ENCODE data around the gene SCUBE3. TPM values are rescaled to one million over a fixed set of nuclear protein-coding genes. Genes with fewer than 3 reads are reported as not detected.

The SCUBE3 gene
- total and polyA plus RNA-seq, 2 of the 13 experiments (the other 11 are each of a cell fraction or from before 2014, with no cell fraction given): not detected

DNA sequence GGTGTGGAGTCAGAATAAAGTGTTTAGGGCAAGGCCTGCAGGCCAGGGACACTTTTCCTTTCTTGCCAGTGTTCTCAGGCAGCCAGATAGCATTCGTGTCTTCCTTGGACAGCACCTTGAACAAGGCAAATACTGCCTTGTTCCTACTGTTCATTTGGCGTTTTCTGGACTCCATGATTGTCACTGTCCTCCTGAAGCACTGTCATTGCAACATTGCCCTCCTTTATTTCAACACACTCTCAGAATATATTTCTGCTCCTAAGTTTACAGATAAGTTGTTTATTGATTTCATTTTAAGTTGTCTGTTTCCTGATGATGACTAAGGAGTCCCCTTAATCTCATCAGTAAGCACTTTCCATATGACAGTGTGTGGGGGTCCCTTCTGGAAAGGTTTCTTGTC, 68.7 kb downstream of the SCUBE3 start:
- ATAC-seq (no peak), FAIRE-seq (no peak), DNase-seq (ENCODE audit: low spot score) (no peak)
- Histone ChIP-seq H3K36me3 (replicated peaks in 1 of 2; ENCODE audit: control insufficient read depth in 1 of 2, insufficient read depth in 2 of 2, low read length in 2 of 2) (peaks cover 6 to 24% of the 10 kb centered on the region in 2 experiments; a peak in 4 of 5 replicates), H3K4me3 (replicated peaks in 1 of 3; ENCODE audit: insufficient read depth in 1 of 3, low read depth in 2 of 3, low read length in 3 of 3) (no peak overlapping the region), H3K27ac (ENCODE audit: extremely low read length, insufficient read depth, low read length) (no peak overlapping the region), H2AFZ (ENCODE audit: low read length) (no peak overlapping the region), H3K27me3 (ENCODE audit: control insufficient read depth in 1 of 2, insufficient read depth in 2 of 2, low read length in 2 of 2) (no peaks in the 10 kb centered on the region), H3K9ac (ENCODE audit: insufficient read depth, low read depth, low read length) (no peak overlapping the region), H4K20me1 (ENCODE audit: insufficient read depth, low read length) (no peaks in the 10 kb centered on the region), H3K79me2 (ENCODE audit: insufficient read depth, low read length) (no peaks in the 10 kb centered on the region), H3K9me3 (ENCODE audit: low read length) (no peaks in the 10 kb centered on the region), H3K4me1 (ENCODE audit: insufficient read depth, low read length) (no peaks in the 10 kb centered on the region), H3K4me2 (ENCODE audit: low read depth, low read length) (no peak overlapping the region)
- WGBS (ENCODE audit: low lambda C conversion rate): 82% methylated on average over 2 of the region's 2 CpGs
- intact Hi-C loops (cut with micrococcal nuclease; ENCODE audit: unreplicated experiment): no loop called here
- TF ChIP-seq CEBPB (IDR thresholded peaks at IDR 0.05; ENCODE audit: borderline replicate concordance, low read depth, low read length) (peak; percentile 67; the same call in 1 of the 2 replicates), MIER3 (CRISPR knock-in tag; IDR thresholded peaks at IDR 0.05; ENCODE audit: borderline replicate concordance) (no peak), HNRNPK (IDR thresholded peaks at IDR 0.05; ENCODE audit: low read depth, low read length, poor library complexity, severe bottlenecking) (no peak), ZNF670 (CRISPR knock-in tag; IDR thresholded peaks at IDR 0.05; ENCODE audit: borderline replicate concordance) (no peak)
- TF ChIP-seq, protein P1, sequence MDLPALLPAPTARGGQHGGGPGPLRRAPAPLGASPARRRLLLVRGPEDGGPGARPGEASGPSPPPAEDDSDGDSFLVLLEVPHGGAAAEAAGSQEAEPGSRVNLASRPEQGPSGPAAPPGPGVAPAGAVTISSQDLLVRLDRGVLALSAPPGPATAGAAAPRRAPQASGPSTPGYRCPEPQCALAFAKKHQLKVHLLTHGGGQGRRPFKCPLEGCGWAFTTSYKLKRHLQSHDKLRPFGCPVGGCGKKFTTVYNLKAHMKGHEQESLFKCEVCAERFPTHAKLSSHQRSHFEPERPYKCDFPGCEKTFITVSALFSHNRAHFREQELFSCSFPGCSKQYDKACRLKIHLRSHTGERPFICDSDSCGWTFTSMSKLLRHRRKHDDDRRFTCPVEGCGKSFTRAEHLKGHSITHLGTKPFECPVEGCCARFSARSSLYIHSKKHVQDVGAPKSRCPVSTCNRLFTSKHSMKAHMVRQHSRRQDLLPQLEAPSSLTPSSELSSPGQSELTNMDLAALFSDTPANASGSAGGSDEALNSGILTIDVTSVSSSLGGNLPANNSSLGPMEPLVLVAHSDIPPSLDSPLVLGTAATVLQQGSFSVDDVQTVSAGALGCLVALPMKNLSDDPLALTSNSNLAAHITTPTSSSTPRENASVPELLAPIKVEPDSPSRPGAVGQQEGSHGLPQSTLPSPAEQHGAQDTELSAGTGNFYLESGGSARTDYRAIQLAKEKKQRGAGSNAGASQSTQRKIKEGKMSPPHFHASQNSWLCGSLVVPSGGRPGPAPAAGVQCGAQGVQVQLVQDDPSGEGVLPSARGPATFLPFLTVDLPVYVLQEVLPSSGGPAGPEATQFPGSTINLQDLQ (CRISPR knock-in tag; IDR thresholded peaks at IDR 0.05): no peak
- in situ Hi-C loops (cut with HindIII; ENCODE audit: extremely low pct_ligation_motif_present, low pct_unique_long_range_greater_than_20kb): no loop called here
- POLR2A ChIA-PET: no interaction called here
- CTCF ChIA-PET (ENCODE audit: low intra/inter-chr PET ratio, low total read pairs): no interaction called here
- no TSS peak for BruUV-seq (replicated peaks)

DNA sequence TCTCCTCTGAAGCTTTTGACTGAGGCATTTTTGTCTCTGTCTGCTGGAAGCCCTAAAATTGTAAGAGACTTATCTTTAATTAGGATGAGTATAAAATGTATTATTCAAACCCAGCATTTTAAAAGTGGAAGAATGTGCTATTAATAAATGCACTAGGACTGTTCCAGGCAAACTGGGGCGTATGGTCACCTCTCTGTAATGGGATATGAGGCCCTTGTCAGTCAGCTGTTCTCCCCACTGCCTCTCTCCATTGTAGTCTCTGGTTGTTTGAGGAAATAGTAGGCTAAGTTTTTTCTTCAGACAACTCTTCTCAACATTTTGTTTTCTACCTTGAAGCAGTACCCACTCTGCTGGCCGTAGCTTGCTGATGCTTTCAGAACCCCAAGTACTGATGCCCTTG, 69.6 kb downstream of the SCUBE3 start:
- BruUV-seq (replicated peaks): no TSS peak
- ATAC-seq (no peak), DNase-seq (ENCODE audit: low spot score) (no peak), FAIRE-seq (no peak)
- intact Hi-C loops (cut with micrococcal nuclease; ENCODE audit: unreplicated experiment) (no loop called here), in situ Hi-C loops (cut with HindIII; ENCODE audit: extremely low pct_ligation_motif_present, low pct_unique_long_range_greater_than_20kb) (no loop called here)
- CTCF ChIA-PET (ENCODE audit: low intra/inter-chr PET ratio, low total read pairs): no interaction called here
- no peak overlapping the region for H3K27ac ChIP-seq (ENCODE audit: extremely low read length, insufficient read depth, low read length)
- WGBS (ENCODE audit: low lambda C conversion rate): 82% methylated on average over 2 of the region's 2 CpGs
- no peaks in the 10 kb centered on the region for H3K4me1 ChIP-seq (ENCODE audit: insufficient read depth, low read length)
- POLR2A ChIA-PET: no interaction called here
- no peaks in the 10 kb centered on the region for H3K9me3 ChIP-seq (ENCODE audit: low read length)
- no peak overlapping the region for H2AFZ ChIP-seq (ENCODE audit: low read length)
- H3K36me3 ChIP-seq (replicated peaks in 1 of 2; ENCODE audit: control insufficient read depth in 1 of 2, insufficient read depth in 2 of 2, low read length in 2 of 2): peaks cover 11 to 33% of the 10 kb centered on the region in 2 experiments; a peak in 4 of 5 replicates
- no peak overlapping the region for H3K4me3 ChIP-seq (replicated peaks in 1 of 3; ENCODE audit: insufficient read depth in 1 of 3, low read depth in 2 of 3, low read length in 3 of 3)
- no peaks in the 10 kb centered on the region for H3K79me2 ChIP-seq (ENCODE audit: insufficient read depth, low read length)
- no peaks in the 10 kb centered on the region for H3K27me3 ChIP-seq (ENCODE audit: control insufficient read depth in 1 of 2, insufficient read depth in 2 of 2, low read length in 2 of 2)
- TF ChIP-seq CREB1 (IDR thresholded peaks at IDR 0.05) (no peak), CREB1 (CRISPR knock-in tag; IDR thresholded peaks at IDR 0.05) (no peak), ZNF253 (CRISPR knock-in tag; IDR thresholded peaks at IDR 0.05; ENCODE audit: borderline replicate concordance) (no peak), ZNF468 (CRISPR knock-in tag; IDR thresholded peaks at IDR 0.05) (no peak)
- H4K20me1 ChIP-seq (ENCODE audit: insufficient read depth, low read length): no peaks in the 10 kb centered on the region
- H3K9ac ChIP-seq (ENCODE audit: insufficient read depth, low read depth, low read length): no peak overlapping the region
- no peak overlapping the region for H3K4me2 ChIP-seq (ENCODE audit: low read depth, low read length)
